ENCODE data around the gene TRIO. TPM values are rescaled to one million over a fixed set of nuclear protein-coding genes. Genes with fewer than 3 reads are reported as not detected.

Gene TRIO
- total RNA-seq, 1 experiment from 2014 or later = 88.8 TPM

DNA sequence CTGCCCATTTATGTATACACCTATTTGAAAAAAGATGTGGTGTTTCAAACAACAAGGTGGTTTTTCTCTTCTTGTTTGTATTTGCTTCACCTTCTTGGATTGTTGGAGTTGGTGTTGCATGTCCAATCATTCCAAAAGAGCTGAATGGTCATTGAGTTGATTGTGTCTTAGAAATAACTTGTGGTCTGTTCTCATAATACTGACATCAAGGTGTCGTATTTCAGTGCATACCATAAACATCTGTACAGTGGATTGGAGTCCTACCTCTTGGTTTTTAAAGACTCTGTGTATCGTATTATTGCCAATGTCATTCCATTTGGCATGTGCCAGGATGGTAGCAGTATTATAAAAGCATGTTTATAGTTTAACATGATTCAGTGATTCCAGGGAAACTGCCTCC lies 73.2 kb downstream of the TRIO start (continued):
- TF ChIP-seq ZNF532 (CRISPR knock-in tag; IDR thresholded peaks at IDR 0.05; ENCODE audit: borderline replicate concordance) (no peak), ZBTB21 (CRISPR knock-in tag; IDR thresholded peaks at IDR 0.05; ENCODE audit: borderline replicate concordance) (no peak), AR (CRISPR knock-in tag; IDR thresholded peaks at IDR 0.05) (no peak), ZBTB43 (CRISPR knock-in tag; IDR thresholded peaks at IDR 0.05) (no peak), SP1 (CRISPR knock-in tag; conservative IDR thresholded peaks at IDR 0.05) (no peak), TP53 (CRISPR knock-in tag; IDR thresholded peaks at IDR 0.05) (no peak), PREB (CRISPR knock-in tag; IDR thresholded peaks at IDR 0.05; ENCODE audit: borderline replicate concordance) (no peak)
- TF ChIP-seq, protein P1, sequence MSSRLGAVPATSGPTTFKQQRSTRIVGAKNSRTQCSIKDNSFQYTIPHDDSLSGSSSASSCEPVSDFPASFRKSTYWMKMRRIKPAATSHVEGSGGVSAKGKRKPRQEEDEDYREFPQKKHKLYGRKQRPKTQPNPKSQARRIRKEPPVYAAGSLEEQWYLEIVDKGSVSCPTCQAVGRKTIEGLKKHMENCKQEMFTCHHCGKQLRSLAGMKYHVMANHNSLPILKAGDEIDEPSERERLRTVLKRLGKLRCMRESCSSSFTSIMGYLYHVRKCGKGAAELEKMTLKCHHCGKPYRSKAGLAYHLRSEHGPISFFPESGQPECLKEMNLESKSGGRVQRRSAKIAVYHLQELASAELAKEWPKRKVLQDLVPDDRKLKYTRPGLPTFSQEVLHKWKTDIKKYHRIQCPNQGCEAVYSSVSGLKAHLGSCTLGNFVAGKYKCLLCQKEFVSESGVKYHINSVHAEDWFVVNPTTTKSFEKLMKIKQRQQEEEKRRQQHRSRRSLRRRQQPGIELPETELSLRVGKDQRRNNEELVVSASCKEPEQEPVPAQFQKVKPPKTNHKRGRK (CRISPR knock-in tag; IDR thresholded peaks at IDR 0.05; ENCODE audit: borderline replicate concordance) = no peak
- TF ChIP-seq, protein P2, sequence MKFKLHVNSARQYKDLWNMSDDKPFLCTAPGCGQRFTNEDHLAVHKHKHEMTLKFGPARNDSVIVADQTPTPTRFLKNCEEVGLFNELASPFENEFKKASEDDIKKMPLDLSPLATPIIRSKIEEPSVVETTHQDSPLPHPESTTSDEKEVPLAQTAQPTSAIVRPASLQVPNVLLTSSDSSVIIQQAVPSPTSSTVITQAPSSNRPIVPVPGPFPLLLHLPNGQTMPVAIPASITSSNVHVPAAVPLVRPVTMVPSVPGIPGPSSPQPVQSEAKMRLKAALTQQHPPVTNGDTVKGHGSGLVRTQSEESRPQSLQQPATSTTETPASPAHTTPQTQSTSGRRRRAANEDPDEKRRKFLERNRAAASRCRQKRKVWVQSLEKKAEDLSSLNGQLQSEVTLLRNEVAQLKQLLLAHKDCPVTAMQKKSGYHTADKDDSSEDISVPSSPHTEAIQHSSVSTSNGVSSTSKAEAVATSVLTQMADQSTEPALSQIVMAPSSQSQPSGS (CRISPR knock-in tag; IDR thresholded peaks at IDR 0.05; ENCODE audit: borderline replicate concordance, low read depth) = no peak

GRCh38 chr5:14216902-14217301 lies 73.8 kb downstream of the TRIO start:
- H3K4me3 Mint-ChIP-seq = no peak overlapping the region
- H3K9me3 Mint-ChIP-seq = peaks cover 5% of the 10 kb centered on the region
- H3K36me3 Mint-ChIP-seq = peaks cover 5% of the 10 kb centered on the region
- ChIA-PET POLR2A (interaction anchor here (0.6 kb wide), 1 partner anchor 15 kb away, joined by 3 read pairs; no protein-coding TSS in a partner anchor), CTCF (interaction anchor here (0.8 to 1.7 kb wide), 3 partner anchors 42 to 109 kb away, joined by 3 to 5 read pairs (median 3); no protein-coding TSS in a partner anchor)
- ATAC-seq (peak; percentile 86), DNase-seq (ENCODE audit: low spot score) (peak; percentile 44)
- H3K27ac Mint-ChIP-seq = no peak overlapping the region
- H3K27me3 Mint-ChIP-seq (ENCODE audit: low read depth) = no peaks in the 10 kb centered on the region
- peaks cover 91% of the 10 kb centered on the region for H3K4me1 Mint-ChIP-seq
- TF ChIP-seq ZNF121 (CRISPR knock-in tag; IDR thresholded peaks at IDR 0.05) (peak; percentile 53; the same call in 1 of the 2 replicates), ELF4 (CRISPR knock-in tag; IDR thresholded peaks at IDR 0.05; ENCODE audit: low read depth) (no peak)
